ENCODE data around the gene U2AF1. TPM values are rescaled to one million over a fixed set of nuclear protein-coding genes. Genes with fewer than 3 reads are reported as not detected.

U2AF1 gene
- polyA plus RNA-seq, 1 donor: 71.1 TPM

Other genes with a start within 250 kb of the U2AF1 start
- 11.8 TPM for gene WDR4, start 228.0 kb downstream of the U2AF1 start, polyA plus RNA-seq (ENCODE audit: insufficient read length)
- 44.1 TPM for gene NDUFV3, start 214.3 kb downstream of the U2AF1 start, polyA plus RNA-seq (ENCODE audit: insufficient read length)
- 1.3 TPM for gene ERVH48-1, start 181.9 kb downstream of the U2AF1 start, polyA plus RNA-seq (ENCODE audit: insufficient read length)
- 31.6 TPM for gene PKNOX1, start 133.0 kb downstream of the U2AF1 start, polyA plus RNA-seq (ENCODE audit: insufficient read length)
- 31.0 TPM for gene CBS, start 31.7 kb downstream of the U2AF1 start, polyA plus RNA-seq (ENCODE audit: insufficient read length)
- 0.22 TPM for gene CRYAA, start 61.4 kb upstream of the U2AF1 start, polyA plus RNA-seq (ENCODE audit: insufficient read length)

All from left kidney (tissue), 1 donor.